ENCODE results near the gene PUM2. TPM values are rescaled to one million over a fixed set of nuclear protein-coding genes. Genes with fewer than 3 reads are reported as not detected.

PUM2 gene
- total and polyA plus RNA-seq, 2 experiments from 2014 or later: 13.6 to 18.3 TPM

DNA sequence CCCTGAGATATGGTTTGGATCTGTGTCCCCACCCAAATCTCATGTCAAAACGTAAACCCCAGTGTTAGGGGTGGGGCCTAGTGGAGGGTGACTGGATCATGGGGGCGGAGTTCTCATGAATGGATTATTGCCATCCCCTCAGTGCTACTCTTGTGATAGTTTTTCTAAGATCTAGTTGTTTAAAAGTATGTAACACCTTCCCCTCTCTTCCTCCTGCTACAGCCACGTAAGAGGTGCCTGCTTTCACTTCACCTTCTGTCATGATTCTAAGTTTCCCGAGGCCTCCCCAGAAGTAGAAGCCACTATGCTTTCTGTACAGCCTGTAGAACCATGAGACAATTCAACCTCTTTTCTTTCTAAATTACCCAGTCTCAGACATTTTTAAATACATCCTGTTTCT is 16.9 kb downstream of the PUM2 start:
- no peak for TF ChIP-seq EZH2phosphoT487 (IDR thresholded peaks at IDR 0.05; ENCODE audit: insufficient read depth, low read depth)
- no peak for TF ChIP-seq EZH2 (IDR thresholded peaks at IDR 0.05; ENCODE audit: insufficient read depth, poor library complexity, severe bottlenecking)
- Histone ChIP-seq H3F3A (ENCODE audit: insufficient read depth) (peaks cover 5% of the 10 kb centered on the region; the same call in 1 of the 2 replicates), H3K4me2 (ENCODE audit: unreplicated experiment) (no peak overlapping the region), H3K9me3 (ENCODE audit: low read depth) (no peaks in the 10 kb centered on the region), H4K20me1 (ENCODE audit: insufficient read depth) (peaks cover 57% of the 10 kb centered on the region), H3K27ac (no peak overlapping the region), H3K79me2 (ENCODE audit: insufficient read depth) (peaks cover 100% of the 10 kb centered on the region), H2AFZ (no peak overlapping the region), H3K4me1 (ENCODE audit: insufficient read depth) (peaks cover 6% of the 10 kb centered on the region), H3K9ac (no peak overlapping the region), H3K4me3 (no peak overlapping the region), H3K9me2 (ENCODE audit: insufficient read depth) (no peaks in the 10 kb centered on the region), H3K27me3 (replicated peaks; ENCODE audit: insufficient read depth) (no peaks in the 10 kb centered on the region), H3K36me3 (ENCODE audit: low read depth) (no peaks in the 10 kb centered on the region)
- no peak for DNase-seq
- in situ Hi-C loops (cut with MboI): no loop called here
- 86 to 88% methylated on average over 4 of the region's 4 CpGs for WGBS, 2 experiments (ENCODE audit: low coverage in 1 of 2, low lambda C conversion rate in 2 of 2, missing lambda C conversion rate in 2 of 2)

DNA sequence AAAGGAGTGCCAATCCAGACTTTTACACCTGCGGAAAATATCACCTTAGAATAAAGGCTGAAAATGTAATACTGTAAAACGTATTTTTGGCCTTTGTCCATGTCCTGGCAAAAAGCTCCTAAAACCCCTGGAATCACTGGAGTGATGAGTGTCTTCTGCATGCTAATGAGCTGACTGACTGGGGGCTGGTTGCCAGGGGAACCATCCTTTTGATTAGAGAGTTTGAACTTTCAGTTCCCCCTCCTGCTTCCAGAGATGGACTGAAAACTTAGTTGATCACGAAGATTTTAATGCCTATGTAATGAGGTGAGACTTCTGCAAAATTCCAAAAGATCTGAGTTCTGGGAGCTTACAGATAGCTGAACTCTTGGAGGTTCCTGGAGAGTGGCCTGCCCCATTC is 20.5 kb downstream of the PUM2 start:
- in situ Hi-C loops (cut with MboI): no loop called here
- TF ChIP-seq EZH2 (IDR thresholded peaks at IDR 0.05; ENCODE audit: insufficient read depth, poor library complexity, severe bottlenecking) (no peak), EZH2phosphoT487 (IDR thresholded peaks at IDR 0.05; ENCODE audit: insufficient read depth, low read depth) (no peak)
- no peak overlapping the region for H2AFZ ChIP-seq
- no peak overlapping the region for H3K27ac ChIP-seq
- no peak for DNase-seq
- no peak overlapping the region for H3K4me3 ChIP-seq
- no peak overlapping the region for H3K9ac ChIP-seq
- H3K9me2 ChIP-seq (ENCODE audit: insufficient read depth): no peaks in the 10 kb centered on the region
- peaks cover 1% of the 10 kb centered on the region; the same call in 1 of the 2 replicates for H3K36me3 ChIP-seq (ENCODE audit: low read depth)
- no peaks in the 10 kb centered on the region for H3K4me1 ChIP-seq (ENCODE audit: insufficient read depth)
- H3K79me2 ChIP-seq (ENCODE audit: insufficient read depth): peaks cover 100% of the 10 kb centered on the region
- H3K27me3 ChIP-seq (replicated peaks; ENCODE audit: insufficient read depth): no peaks in the 10 kb centered on the region
- H3F3A ChIP-seq (ENCODE audit: insufficient read depth): peaks cover 25% of the 10 kb centered on the region; the same call in 1 of the 2 replicates
- H4K20me1 ChIP-seq (ENCODE audit: insufficient read depth): peaks cover 37% of the 10 kb centered on the region; the same call in 1 of the 2 replicates
- 98 to 100% methylated on average over 3 of the region's 3 CpGs for WGBS, 2 experiments (ENCODE audit: low coverage in 1 of 2, low lambda C conversion rate in 2 of 2, missing lambda C conversion rate in 2 of 2)
- H3K9me3 ChIP-seq (ENCODE audit: low read depth): no peaks in the 10 kb centered on the region
- no peak overlapping the region for H3K4me2 ChIP-seq (ENCODE audit: unreplicated experiment)

DNA sequence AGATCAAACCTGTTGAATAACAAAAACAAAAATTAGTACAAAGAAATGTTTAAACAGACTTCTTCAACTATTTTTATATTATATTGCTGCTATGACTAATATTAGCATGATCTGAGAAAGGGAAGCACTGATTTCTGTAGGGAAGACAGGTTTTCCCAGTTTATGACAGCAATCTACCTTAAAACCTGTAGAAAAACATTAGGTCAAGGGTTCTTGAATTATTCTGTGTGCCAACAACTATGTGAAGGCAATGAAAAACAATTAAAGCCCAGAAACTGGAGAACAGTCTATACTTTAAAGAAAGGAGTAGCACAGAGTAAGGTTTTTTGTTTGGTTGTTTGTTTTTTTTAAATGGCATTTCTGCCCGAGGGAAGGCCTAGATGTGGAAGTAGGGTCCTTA is 23.3 kb downstream of the PUM2 start:
- WGBS, 2 experiments (ENCODE audit: low coverage in 1 of 2, low lambda C conversion rate in 2 of 2, missing lambda C conversion rate in 2 of 2): 38 to 50% methylated on average over 1 of the region's 1 CpG
- in situ Hi-C loops (cut with MboI): no loop called here
- H3K4me1 ChIP-seq (ENCODE audit: insufficient read depth): no peaks in the 10 kb centered on the region
- H3K27me3 ChIP-seq (replicated peaks; ENCODE audit: insufficient read depth): no peaks in the 10 kb centered on the region
- H3F3A ChIP-seq (ENCODE audit: insufficient read depth): peaks cover 25% of the 10 kb centered on the region; the same call in 1 of the 2 replicates
- H4K20me1 ChIP-seq (ENCODE audit: insufficient read depth): peaks cover 20% of the 10 kb centered on the region; the same call in 1 of the 2 replicates
- no peak for TF ChIP-seq EZH2 (IDR thresholded peaks at IDR 0.05; ENCODE audit: insufficient read depth, poor library complexity, severe bottlenecking)
- no peak for TF ChIP-seq EZH2phosphoT487 (IDR thresholded peaks at IDR 0.05; ENCODE audit: insufficient read depth, low read depth)
- H3K9me3 ChIP-seq (ENCODE audit: low read depth): no peaks in the 10 kb centered on the region
- no peaks in the 10 kb centered on the region for H3K9me2 ChIP-seq (ENCODE audit: insufficient read depth)
- peak overlapping the region; percentile 11; the same call in 1 of the 2 replicates for H3K27ac ChIP-seq
- no peak overlapping the region for H3K4me2 ChIP-seq (ENCODE audit: unreplicated experiment)
- H3K36me3 ChIP-seq (ENCODE audit: low read depth): peaks cover 20% of the 10 kb centered on the region
- DNase-seq: no peak
- peaks cover 100% of the 10 kb centered on the region for H3K79me2 ChIP-seq (ENCODE audit: insufficient read depth)
- no peak overlapping the region for H3K9ac ChIP-seq
- H3K4me3 ChIP-seq: no peak overlapping the region
- no peak overlapping the region for H2AFZ ChIP-seq

DNA sequence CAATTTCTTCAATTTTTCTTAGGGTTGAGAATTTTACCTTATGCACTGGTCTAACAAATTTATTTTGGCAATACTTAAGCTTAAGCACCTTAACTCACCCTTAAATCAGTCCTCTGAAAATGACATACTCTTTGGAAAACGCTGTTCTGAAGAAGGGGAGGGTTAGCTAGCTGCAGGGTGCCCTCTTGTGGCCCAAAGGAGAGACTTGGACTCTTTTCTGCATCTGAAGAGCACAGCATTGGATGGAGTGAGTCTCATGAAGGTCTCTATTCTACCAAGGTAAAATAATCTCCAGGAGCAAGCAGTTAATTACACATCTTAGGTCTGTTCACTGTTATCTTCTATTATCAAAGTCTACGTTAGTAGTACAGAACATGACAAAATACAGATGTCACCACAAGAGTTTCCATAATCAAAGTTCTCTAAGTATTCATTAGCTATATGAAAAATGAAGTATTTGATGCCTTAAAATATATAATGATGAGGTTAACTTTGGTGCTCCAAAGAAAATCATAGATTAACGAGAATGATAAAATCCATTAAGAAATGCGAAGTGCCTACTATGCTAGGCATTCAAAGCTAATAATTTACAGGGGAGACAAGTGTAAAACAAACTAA is 24.4 kb downstream of the PUM2 start:
- Histone ChIP-seq H3K4me1 (ENCODE audit: insufficient read depth) (no peaks in the 10 kb centered on the region), H3K79me2 (ENCODE audit: insufficient read depth) (peaks cover 100% of the 10 kb centered on the region), H3F3A (ENCODE audit: insufficient read depth) (peaks cover 20% of the 10 kb centered on the region; the same call in 1 of the 2 replicates), H3K27ac (no peak overlapping the region), H3K9ac (no peak overlapping the region), H3K4me2 (ENCODE audit: unreplicated experiment) (no peak overlapping the region), H4K20me1 (ENCODE audit: insufficient read depth) (peaks cover 15% of the 10 kb centered on the region; the same call in 1 of the 2 replicates), H3K36me3 (ENCODE audit: low read depth) (peaks cover 23% of the 10 kb centered on the region), H3K9me2 (ENCODE audit: insufficient read depth) (no peaks in the 10 kb centered on the region), H2AFZ (no peak overlapping the region), H3K4me3 (no peak overlapping the region), H3K27me3 (replicated peaks; ENCODE audit: insufficient read depth) (no peaks in the 10 kb centered on the region), H3K9me3 (ENCODE audit: low read depth) (no peaks in the 10 kb centered on the region)
- WGBS, 2 experiments (ENCODE audit: low coverage in 1 of 2, low lambda C conversion rate in 2 of 2, missing lambda C conversion rate in 2 of 2): 59% methylated on average over 4 of the region's 4 CpGs
- DNase-seq: peak; percentile 79
- in situ Hi-C loops (cut with MboI): no loop called here
- TF ChIP-seq EZH2phosphoT487 (IDR thresholded peaks at IDR 0.05; ENCODE audit: insufficient read depth, low read depth) (no peak), EZH2 (IDR thresholded peaks at IDR 0.05; ENCODE audit: insufficient read depth, poor library complexity, severe bottlenecking) (no peak)

Data from GM23248 (cell line).